IMR-90 (cell line): ENCODE measurements around the gene TAX1BP1. TPM values are rescaled to one million over a fixed set of nuclear protein-coding genes. Genes with fewer than 3 reads are reported as not detected.

Experiments used
- ATAC-seq: fragments of 200-7000 bp; cut with Tn5 transposase; 2 replicates; pipeline ENCODE4 v1.9.1; 2020; ENCODE audit warnings: low read depth, mild to moderate bottlenecking, moderate library complexity
- BruUV-seq: library from RNA; stranded (reverse); fragments of 400-500 nt; replicated peaks from 2 replicates; lab custom pipeline; 2021; lab: Mats Ljungman, UMichigan
- CTCF ChIA-PET: fragments of 300-600 bp; formaldehyde crosslinking; extraction: SDS; loops from one replicate; lab custom pipeline; 2021; ENCODE audit warnings: antibody characterized with exemption; lab: Yijun Ruan, JAX
- POLR2A ChIA-PET: fragments of 300-600 bp; sonication (Branson Sonifier 250); formaldehyde crosslinking; loops from one replicate; lab custom pipeline; 2022; ENCODE audit warnings: antibody characterized with exemption; ENCODE audit not compliant: unreplicated experiment; lab: Charles Lee
- DNase-seq: peaks from one replicate; pipeline ENCODE4 v3.0.0; 2013
- H2AFZ ChIP-seq: replicated peaks from 2 replicates; pipeline ENCODE3; 2013; ENCODE audit warnings: low read length, mild to moderate bottlenecking; ENCODE audit not compliant: poor library complexity
- H2AK5ac ChIP-seq: 2 replicates; pipeline ENCODE4 v1.6.1; 2013; ENCODE audit warnings: low read depth, low read length, inconsistent platforms
- H2AK9ac ChIP-seq: replicated peaks from 2 replicates; pipeline ENCODE3; 2013; ENCODE audit warnings: mild to moderate bottlenecking, low read depth, low read length, moderate library complexity; ENCODE audit not compliant: poor library complexity
- H2BK120ac ChIP-seq: 2 replicates; pipeline ENCODE4 v1.6.1; 2013; ENCODE audit warnings: low read depth, low read length, inconsistent platforms
- H2BK15ac ChIP-seq: 3 replicates; pipeline ENCODE4 v1.6.1; 2013; ENCODE audit warnings: low read depth, low read length, inconsistent platforms
- H2BK20ac ChIP-seq: 2 replicates; pipeline ENCODE4 v1.6.1; 2013; ENCODE audit warnings: low read depth, mild to moderate bottlenecking, inconsistent platforms, low read length, moderate library complexity
- H2BK5ac ChIP-seq: 2 replicates; pipeline ENCODE4 v1.6.1; 2013; ENCODE audit warnings: mild to moderate bottlenecking, low read depth, low read length, inconsistent platforms; ENCODE audit not compliant: poor library complexity, severe bottlenecking
- H3K14ac ChIP-seq: replicated peaks from 2 replicates; pipeline ENCODE4 v1.6.1; 2013; ENCODE audit warnings: low read depth, low read length, inconsistent platforms
- H3K18ac ChIP-seq: 2 replicates; pipeline ENCODE4 v1.6.1; 2013; ENCODE audit warnings: low read depth, low read length, control low read depth
- H3K23ac ChIP-seq: 2 replicates; pipeline ENCODE4 v1.6.1; 2013; ENCODE audit warnings: low read depth, low read length, inconsistent platforms
- H3K27ac ChIP-seq: 2 replicates; pipeline ENCODE4 v1.5.1; 2013; ENCODE audit warnings: mild to moderate bottlenecking, control low read depth, low read length; ENCODE audit not compliant: insufficient read depth
- H3K27me3 ChIP-seq: 2 replicates; pipeline ENCODE4 v1.6.1; 2013; ENCODE audit warnings: low read length; ENCODE audit not compliant: control insufficient read depth, insufficient read depth
- H3K36me3 ChIP-seq: 2 replicates; pipeline ENCODE4 v1.6.1; 2013; ENCODE audit warnings: low read length, mixed read lengths; ENCODE audit not compliant: control insufficient read depth, insufficient read depth
- H3K4ac ChIP-seq: 2 replicates; pipeline ENCODE4 v1.6.1; 2013; ENCODE audit warnings: low read depth, low read length, inconsistent platforms
- H3K4me1 ChIP-seq: 2 replicates; pipeline ENCODE4 v1.6.1; 2013; ENCODE audit warnings: low read length, mixed read lengths; ENCODE audit not compliant: control insufficient read depth, insufficient read depth
- H3K4me2 ChIP-seq: 2 replicates; pipeline ENCODE4 v1.6.1; 2013; ENCODE audit warnings: low read depth, mild to moderate bottlenecking, control low read depth, low read length, moderate library complexity
- H3K4me3 ChIP-seq: 2 replicates; pipeline ENCODE4 v1.5.1; 2013; ENCODE audit warnings: low read depth, mild to moderate bottlenecking, control low read depth, low read length, moderate library complexity; ENCODE audit not compliant: insufficient read depth
- H3K56ac ChIP-seq: 2 replicates; pipeline ENCODE4 v1.6.1; 2013; ENCODE audit warnings: low read length, inconsistent platforms; ENCODE audit not compliant: insufficient read depth; ENCODE audit errors: extremely low read depth
- H3K79me1 ChIP-seq, 2 experiments: 2 replicates each; pipeline ENCODE4 v1.6.1; 2013; ENCODE audit warnings: low read length in 2 of 2, inconsistent platforms in 1 of 2, low read depth in 1 of 2
- H3K9ac ChIP-seq: 2 replicates; pipeline ENCODE4 v1.6.1; 2013; ENCODE audit warnings: low read depth, low read length, control low read depth
- H3K9me1 ChIP-seq: 2 replicates; pipeline ENCODE4 v1.6.1; 2013; ENCODE audit warnings: low read length, inconsistent platforms; ENCODE audit not compliant: insufficient read depth
- H3K9me3 ChIP-seq: 2 replicates; pipeline ENCODE4 v1.6.1; 2013; ENCODE audit warnings: low read length; ENCODE audit not compliant: control insufficient read depth, insufficient read depth
- H4K20me1 ChIP-seq: 2 replicates; pipeline ENCODE4 v1.6.1; 2013; ENCODE audit warnings: low read length, inconsistent platforms; ENCODE audit not compliant: insufficient read depth
- H4K5ac ChIP-seq: 2 replicates; pipeline ENCODE4 v1.6.1; 2013; ENCODE audit warnings: mild to moderate bottlenecking, low read depth, low read length, control low read depth
- H4K8ac ChIP-seq, 2 experiments: 2 replicates each; pipeline ENCODE4 v1.6.1; 2013; ENCODE audit warnings: low read depth in 2 of 2, low read length in 2 of 2, control low read depth in 1 of 2, inconsistent platforms in 1 of 2
- H4K91ac ChIP-seq: 2 replicates; pipeline ENCODE4 v1.6.1; 2013; ENCODE audit warnings: low read depth, low read length, inconsistent platforms; ENCODE audit not compliant: insufficient read depth
- BHLHE40 ChIP-seq: fragments of 150-350 bp; IDR thresholded peaks from 2 replicates; pipeline ENCODE4 v1.6.1; 2016; ENCODE audit warnings: mild to moderate bottlenecking, low read depth, low read length
- CEBPB ChIP-seq: IDR thresholded peaks from 2 replicates; pipeline ENCODE4 v1.6.1; 2012; ENCODE audit warnings: low read depth, low read length, improper control_type of control experiment
- CHD1 ChIP-seq: IDR thresholded peaks from 2 replicates; pipeline ENCODE4 v1.6.1; 2012; ENCODE audit warnings: low read depth, low read length, improper control_type of control experiment
- CTCF ChIP-seq: conservative IDR thresholded peaks from 2 replicates; pipeline ENCODE4 v1.5.1; 2012; ENCODE audit warnings: mild to moderate bottlenecking, low read depth, low read length, improper control_type of control experiment
- ELK1 ChIP-seq: fragments of 150-350 bp; IDR thresholded peaks from 2 replicates; pipeline ENCODE4 v1.6.1; 2016; ENCODE audit warnings: low read depth, mild to moderate bottlenecking, low read length, moderate library complexity, borderline replicate concordance
- FOS ChIP-seq: fragments of 150-350 bp; IDR thresholded peaks from 2 replicates; pipeline ENCODE4 v1.6.1; 2016; ENCODE audit warnings: low read depth, low read length
- MAFK ChIP-seq: IDR thresholded peaks from 2 replicates; pipeline ENCODE4 v1.6.1; 2012; ENCODE audit warnings: low read depth, low read length, improper control_type of control experiment
- MAZ ChIP-seq: IDR thresholded peaks from 2 replicates; pipeline ENCODE4 v1.6.1; 2012; ENCODE audit warnings: low read depth, mild to moderate bottlenecking, low read length, improper control_type of control experiment, moderate library complexity, borderline replicate concordance
- MXI1 ChIP-seq: IDR thresholded peaks from 2 replicates; pipeline ENCODE4 v1.6.1; 2012; ENCODE audit warnings: low read depth, mild to moderate bottlenecking, low read length, moderate library complexity, borderline replicate concordance
- NFE2L2 ChIP-seq: fragments of 150-350 bp; IDR thresholded peaks from 2 replicates; pipeline ENCODE4 v1.6.1; 2016; ENCODE audit warnings: low read depth, mild to moderate bottlenecking, low read length
- POLR2A ChIP-seq: IDR thresholded peaks from 2 replicates; pipeline ENCODE4 v1.6.1; 2012; ENCODE audit warnings: mild to moderate bottlenecking, low read depth, low read length
- RAD21 ChIP-seq: IDR thresholded peaks from 2 replicates; pipeline ENCODE4 v1.6.1; 2012; ENCODE audit warnings: low read length, improper control_type of control experiment
- RCOR1 ChIP-seq: IDR thresholded peaks from 2 replicates; pipeline ENCODE4 v1.6.1; 2012; ENCODE audit warnings: mild to moderate bottlenecking, low read length, improper control_type of control experiment; ENCODE audit not compliant: insufficient replicate concordance
- RFX5 ChIP-seq: IDR thresholded peaks from 2 replicates; pipeline ENCODE4 v1.8.0; 2012; ENCODE audit warnings: low read depth, mild to moderate bottlenecking, low read length, moderate library complexity
- SMC3 ChIP-seq: fragments of 150-350 bp; IDR thresholded peaks from 2 replicates; pipeline ENCODE4 v1.6.1; 2016; ENCODE audit warnings: low read depth, mild to moderate bottlenecking, antibody characterized with exemption, low read length, moderate library complexity
- USF2 ChIP-seq: fragments of 150-350 bp; IDR thresholded peaks from 2 replicates; pipeline ENCODE4 v1.6.1; 2017; ENCODE audit warnings: mild to moderate bottlenecking, antibody characterized with exemption, low read length, low read depth
- WGBS, 2 experiments: methylation state at CpG; one replicate each; pipeline versions ENCODE4 v1.1.5 to v1.1.7; 2013; ENCODE audit warnings: missing lambda C conversion rate in 2 of 2; ENCODE audit not compliant: insufficient read length in 1 of 2; ENCODE audit errors: extremely low coverage in 2 of 2; 5-methylcytosine and 5-hydroxymethylcytosine counted together
- dilution Hi-C: fragments of 300-500 bp; cut with HindIII; formaldehyde crosslinking; loops from one replicate; pipeline ENCODE4 v1.14.3; 2018; ENCODE audit warnings: low sequenced_read_pairs; ENCODE audit not compliant: unreplicated experiment
- in situ Hi-C: fragments of 300-500 bp; cut with MboI; formaldehyde crosslinking; loops from 3 replicates; pipeline ENCODE4 v1.14.3; 2019; ENCODE audit warnings: low sequenced_read_pairs, inconsistent platforms, mixed read lengths
- intact Hi-C: fragments of 100-400 bp; cut with micrococcal nuclease; formaldehyde crosslinking; loops from 2 replicates; pipeline ENCODE4 v1.10.0; 2022
- polyA plus RNA-seq, 3 experiments: library from polyadenylated mRNA; depleted of rRNA; stranded (reverse); fragments of >200 nt; gene quantifications; 2 replicates each; pipeline ENCODE4 v1.2.3, GENCODE V29; 2012; ENCODE audit warnings: low replicate concordance in 1 of 3
- total RNA-seq: library from RNA; depleted of rRNA; stranded (reverse); fragments of >200 nt; gene quantifications from 2 replicates; pipeline ENCODE4 v1.2.3, GENCODE V29; 2012

Gene TAX1BP1
- total and polyA plus RNA-seq, 2 of the 4 experiments (the other 2 are of a cell fraction), result 49.0 to 52.7 TPM

GRCh38 chr7:27876756-27877155 lies 136.8 kb downstream of the TAX1BP1 start:
- Histone ChIP-seq H2AK9ac (no peak overlapping the region), H3K56ac (no peak overlapping the region), H3K27ac (no peak overlapping the region), H2BK5ac (no peak overlapping the region), H3K36me3 (no peaks in the 10 kb centered on the region), H4K91ac (no peak overlapping the region), H3K23ac (no peak overlapping the region), H4K20me1 (0 out of 2 replicates have a peak, but pooled peaks cover 9% of the 10 kb centered on the region), H4K8ac (no peak overlapping the region), H3K4me1 (peaks cover 3% of the 10 kb centered on the region; the same call in 1 of the 2 replicates), H2BK20ac (no peak overlapping the region), H3K9ac (no peak overlapping the region), H3K14ac (no peak overlapping the region), H4K5ac (no peak overlapping the region), H2BK120ac (no peak overlapping the region), H3K4ac (no peak overlapping the region), H3K9me3 (no peaks in the 10 kb centered on the region), H3K27me3 (no peaks in the 10 kb centered on the region), H3K18ac (no peak overlapping the region), H3K4me2 (no peak overlapping the region), H3K79me1 (peaks cover 0 to 12% of the 10 kb centered on the region in 2 experiments), H2AFZ (no peak overlapping the region), H3K9me1 (peaks cover 3% of the 10 kb centered on the region; the same call in 1 of the 2 replicates), H2AK5ac (no peak overlapping the region), H2BK15ac (no peak overlapping the region), H3K4me3 (no peak overlapping the region)
- CTCF ChIA-PET, result interaction anchor here (0.6 kb wide), 1 partner anchor 22 kb away, joined by 3 read pairs; no protein-coding TSS in a partner anchor
- ATAC-seq (no peak), DNase-seq (no peak)
- WGBS, 2 experiments, result 87% methylated on average over 4 of the region's 8 CpGs; no CpG with 5 or more reads in 1 of the 2 experiments
- no peak for TF ChIP-seq CEBPB
- no peak for TF ChIP-seq POLR2A
- no peak for TF ChIP-seq FOS
- no peak for TF ChIP-seq CTCF
- no peak for TF ChIP-seq CHD1
- no peak for TF ChIP-seq MAZ
- no peak for TF ChIP-seq ELK1
- TF ChIP-seq SMC3, result no peak
- no peak for TF ChIP-seq NFE2L2
- no peak for TF ChIP-seq MAFK
- no peak for TF ChIP-seq RFX5
- TF ChIP-seq RAD21, result no peak
- TF ChIP-seq RCOR1, result no peak
- TF ChIP-seq USF2, result no peak
- no peak for TF ChIP-seq BHLHE40
- TF ChIP-seq MXI1, result no peak
- dilution Hi-C loops, result no loop called here
- in situ Hi-C loops, result no loop called here
- intact Hi-C loops, result no loop called here
- POLR2A ChIA-PET, result no interaction called here
- no TSS peak for BruUV-seq
